Measurements from ENCODE around the gene AP3B1. TPM values are rescaled to one million over a fixed set of nuclear protein-coding genes. Genes with fewer than 3 reads are reported as not detected.

AP3B1 gene
- total RNA-seq = 37.7 and 64.1 TPM in 2 replicates

DNA sequence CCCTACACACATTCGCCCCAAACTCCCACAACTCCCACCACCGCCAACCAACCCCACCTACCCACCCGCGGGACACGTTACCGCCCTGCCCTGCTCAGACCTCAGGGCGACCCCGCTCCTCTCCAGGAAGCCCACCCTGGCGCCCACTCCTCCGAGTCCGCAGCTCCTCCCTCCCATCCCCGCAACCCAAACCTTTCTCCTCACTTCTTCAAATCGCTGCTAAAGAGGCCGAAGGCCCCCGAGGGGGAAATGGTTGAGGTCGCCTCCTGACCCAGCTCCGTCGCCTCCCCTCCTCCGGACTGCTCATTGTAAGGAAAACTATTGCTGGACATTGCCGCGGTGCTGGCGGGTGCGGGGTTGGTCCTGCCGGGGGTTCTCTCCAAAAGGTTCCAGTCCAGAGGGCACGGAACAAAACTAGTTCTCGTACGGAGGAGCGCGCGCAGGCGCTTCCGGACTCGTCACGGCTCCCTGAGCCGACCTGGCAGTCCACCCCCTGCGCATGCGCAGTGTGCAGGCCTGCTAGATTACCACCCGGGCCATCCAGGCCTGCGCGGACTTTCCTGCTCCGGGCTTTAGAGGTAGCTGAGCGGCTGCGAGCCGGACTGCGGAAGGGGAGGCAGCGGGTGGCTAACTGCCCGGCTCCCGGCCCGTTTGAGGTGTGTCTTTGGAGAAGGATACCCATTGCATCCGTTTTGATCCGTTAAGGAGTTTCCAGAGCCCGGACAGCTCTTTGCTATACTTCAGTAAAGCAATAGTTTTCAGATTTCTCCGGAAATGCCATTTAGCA, at the start of gene AP3B1:
Gene AP3B1, minus strand, starts transcription at position 451 of the 787 bp plus-strand sequence. Its CDS starts 119 bp downstream, at position 332.
- peak; percentile 92 for DNase-seq (ENCODE audit: low read depth)

GRCh38 chr5:78341440-78341839, 46.9 kb upstream of the AP3B1 start:
- DNase-seq (ENCODE audit: low read depth) = no peak

- DNase-seq (ENCODE audit: low read depth) = no peak
These were observed 45.3 kb upstream of the AP3B1 start for GRCh38 chr5:78339617-78340436.

GRCh38 chr5:78336698-78337097, 42.2 kb upstream of the AP3B1 start:
- DNase-seq (ENCODE audit: low read depth) = no peak

GRCh38 chr5:78335976-78336375, 41.5 kb upstream of the AP3B1 start:
- no peak for DNase-seq (ENCODE audit: low read depth)

DNA sequence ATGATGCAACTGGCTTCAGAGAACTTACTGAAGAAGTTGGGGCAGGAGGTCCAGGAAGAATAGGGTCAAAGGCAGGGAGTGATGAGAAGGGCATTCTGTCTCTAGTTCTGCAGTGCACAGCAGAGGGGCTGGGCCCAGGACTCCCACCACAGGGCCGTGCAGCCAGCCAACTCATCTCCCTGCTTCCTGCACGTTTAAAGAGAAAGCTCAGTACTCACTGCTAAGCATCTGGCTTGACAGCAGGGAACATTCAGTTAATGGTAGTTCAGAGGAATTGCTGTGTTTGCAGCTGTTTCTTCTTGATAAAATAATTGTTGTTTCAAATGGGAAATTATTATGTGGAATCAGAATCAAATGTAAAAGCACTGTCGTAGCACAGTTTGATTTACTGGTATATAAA, 40.3 kb upstream of the AP3B1 start:
- DNase-seq (ENCODE audit: low read depth) = no peak

GRCh38 chr5:78331523-78332080, 37.1 kb upstream of the AP3B1 start:
- no peak for DNase-seq (ENCODE audit: low read depth)

- DNase-seq (ENCODE audit: low read depth) = peak; percentile 80
These were observed 34.2 kb upstream of the AP3B1 start for GRCh38 chr5:78328585-78329173.

DNA sequence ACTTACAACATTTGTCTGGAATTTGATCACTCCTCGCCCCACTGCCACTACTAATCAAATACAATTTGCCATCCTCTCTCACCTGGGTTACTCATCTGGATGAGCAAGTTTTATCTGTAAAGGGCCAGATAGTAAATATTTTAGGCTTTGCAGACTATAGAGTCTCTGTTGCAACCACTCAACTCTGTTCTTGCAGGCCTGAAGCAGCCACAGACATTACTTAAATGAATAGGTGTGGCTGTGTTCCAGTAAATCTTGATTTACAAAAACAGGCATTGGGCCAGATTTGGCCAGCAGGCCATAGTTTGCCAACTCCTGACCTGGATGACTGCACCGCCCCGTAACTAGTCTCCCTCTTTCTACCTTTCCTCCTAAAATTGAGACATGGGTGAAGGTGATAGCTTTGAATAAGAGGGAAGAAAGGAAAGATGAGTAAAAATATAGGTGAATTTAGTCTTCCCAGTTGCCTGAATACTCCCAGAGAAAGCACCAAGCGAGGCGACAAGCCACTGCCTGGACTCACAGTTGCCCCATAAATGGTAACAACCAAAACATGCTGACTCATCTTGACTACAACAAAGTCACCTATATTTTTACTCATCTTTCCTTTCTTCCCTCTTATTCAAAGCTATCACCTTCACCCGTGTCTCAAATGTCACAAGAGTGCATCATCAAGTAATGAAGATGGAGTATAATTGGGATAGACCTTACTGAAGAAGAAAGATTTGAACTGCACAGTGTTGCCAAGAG, 33.4 kb upstream of the AP3B1 start:
- peak; percentile 46 for DNase-seq (ENCODE audit: low read depth)

- DNase-seq (ENCODE audit: low read depth) = no peak
These were observed 32.4 kb upstream of the AP3B1 start for GRCh38 chr5:78326930-78327329.

DNA sequence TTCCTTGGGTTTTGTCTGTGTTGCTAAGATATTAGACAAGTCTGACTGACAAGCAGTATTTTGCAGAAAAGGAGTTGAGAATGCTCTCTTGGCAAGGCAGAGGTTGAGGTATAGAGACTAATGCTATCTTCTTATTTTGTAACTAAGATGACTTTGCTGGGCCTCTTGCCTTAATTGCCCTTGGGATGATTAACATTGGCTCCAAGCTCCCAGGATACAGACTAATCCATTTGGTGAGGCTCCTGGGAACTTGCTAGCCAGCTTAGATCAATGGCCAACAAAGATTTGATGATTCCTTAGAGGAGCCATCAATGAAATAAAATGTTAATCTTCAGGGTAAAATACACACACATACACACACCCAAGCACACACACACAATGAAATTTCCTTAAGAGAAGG, 28.7 kb upstream of the AP3B1 start:
- DNase-seq (ENCODE audit: low read depth) = no peak

GRCh38 chr5:78320401-78320800, 25.9 kb upstream of the AP3B1 start:
- peak; percentile 47 for DNase-seq (ENCODE audit: low read depth)

GRCh38 chr5:78318337-78318736, 23.8 kb upstream of the AP3B1 start:
- no peak for DNase-seq (ENCODE audit: low read depth)

- DNase-seq (ENCODE audit: low read depth) = no peak
These were observed 23.0 kb upstream of the AP3B1 start for GRCh38 chr5:78317515-78317914.

GRCh38 chr5:78308703-78309102, 14.2 kb upstream of the AP3B1 start:
- DNase-seq (ENCODE audit: low read depth) = no peak

DNA sequence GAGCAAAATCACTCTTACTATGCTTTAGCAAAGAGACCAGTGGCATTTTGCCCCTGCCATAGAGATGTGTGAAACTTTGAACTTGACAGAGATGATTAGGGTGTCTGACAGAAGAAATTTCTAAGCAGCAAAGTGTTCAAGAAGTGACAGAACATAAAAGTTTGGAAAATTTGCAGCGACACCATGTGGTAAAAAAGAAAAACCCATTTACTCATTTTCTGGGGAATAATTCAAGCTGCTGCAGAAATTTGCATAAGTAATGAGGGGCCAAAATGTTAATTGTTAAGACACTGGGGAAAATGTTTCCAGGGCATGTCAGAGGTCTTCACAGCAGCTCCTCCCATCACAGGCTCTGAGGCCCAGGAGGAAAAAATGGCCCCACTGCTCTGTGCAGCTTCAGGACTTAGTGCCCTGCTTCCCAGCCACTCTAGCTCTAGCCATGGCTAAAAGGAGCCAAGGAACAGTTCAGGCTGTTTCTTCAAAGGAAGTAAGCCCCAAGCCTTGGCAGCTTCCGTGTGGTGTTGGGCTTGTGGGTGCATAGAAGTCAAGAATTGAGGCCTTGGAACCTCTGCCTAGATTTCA, 6.1 kb upstream of the AP3B1 start:
- DNase-seq (ENCODE audit: low read depth) = peak; percentile 15

GRCh38 chr5:78295035-78295961, 800 bp upstream of the AP3B1 start:
- DNase-seq (ENCODE audit: low read depth) = peak; percentile 9

DNA sequence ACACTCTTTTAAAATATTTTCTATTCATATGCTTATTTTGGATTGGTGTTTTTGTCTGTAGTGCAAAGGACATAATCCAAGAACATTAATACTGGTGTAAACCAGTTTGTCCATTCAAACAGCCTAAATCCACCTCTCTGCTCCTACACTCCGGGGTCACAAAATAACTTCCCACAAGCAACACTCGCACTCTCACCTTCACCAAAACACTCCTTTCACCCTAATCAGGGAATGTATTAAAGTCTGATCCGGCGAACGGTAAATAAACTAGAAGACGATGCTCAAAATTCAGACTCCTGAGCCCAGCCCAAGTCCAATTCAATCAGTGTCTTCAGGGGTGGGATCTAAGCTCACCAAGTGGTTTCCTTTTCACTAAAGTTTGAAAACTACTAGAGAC, 649 bp downstream of the AP3B1 start:
- no peak for DNase-seq (ENCODE audit: low read depth)

- DNase-seq (ENCODE audit: low read depth) = no peak
These were observed 2.8 kb downstream of the AP3B1 start for GRCh38 chr5:78291687-78292086.

DNA sequence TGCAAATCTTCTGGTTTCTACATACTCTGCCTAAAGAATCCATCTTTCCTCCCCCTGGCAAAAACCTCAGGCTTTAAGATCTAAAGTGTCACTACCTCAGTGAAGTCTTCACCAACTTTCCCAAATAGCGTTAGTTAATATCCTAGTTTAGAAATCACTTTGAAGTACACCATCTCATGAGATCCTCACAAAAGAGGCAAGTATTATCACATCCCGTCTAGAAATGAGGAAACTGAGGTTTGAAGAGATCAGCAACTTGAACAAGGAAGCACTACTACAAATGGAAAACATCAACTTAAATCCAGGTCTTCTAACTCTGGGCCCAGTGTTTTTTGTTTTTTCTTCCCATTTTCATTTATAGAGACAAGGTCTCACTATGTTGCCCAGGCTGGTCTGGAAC, 4.6 kb downstream of the AP3B1 start:
- no peak for DNase-seq (ENCODE audit: low read depth)
